ENCODE measurements around the gene CCNG1. TPM values are rescaled to one million over a fixed set of nuclear protein-coding genes. Genes with fewer than 3 reads are reported as not detected.

CCNG1 gene
- total and polyA plus RNA-seq, 8 donors = 55.1 to 222 (median 124) TPM

- H3K36me3 ChIP-seq = no peaks in the 10 kb centered on the region
- H3K4me3 ChIP-seq = no peak overlapping the region
- intact Hi-C loops (cut with DNase I) = no loop called here
- no peaks in the 10 kb centered on the region for H3K27me3 ChIP-seq
- no peak for TF ChIP-seq CTCF (IDR thresholded peaks at IDR 0.05)
- H3K9me3 ChIP-seq = no peaks in the 10 kb centered on the region
- no peak overlapping the region for H3K27ac ChIP-seq
- DNase-seq (no peak), ATAC-seq (no peak), FAIRE-seq (no peak)
- WGBS, 2 donors = 86 to 93% methylated on average over 6 of the region's 6 CpGs
- H3K4me1 ChIP-seq = no peaks in the 10 kb centered on the region
Observed at GRCh38 chr5:163489055-163489744, 51.8 kb downstream of the CCNG1 start.

GRCh38 chr5:163489745-163490075 lies 52.3 kb downstream of the CCNG1 start:
- no peak overlapping the region for H3K4me3 ChIP-seq
- no peaks in the 10 kb centered on the region for H3K36me3 ChIP-seq
- TF ChIP-seq CTCF (IDR thresholded peaks at IDR 0.05) = no peak
- no peak overlapping the region for H3K27ac ChIP-seq
- H3K27me3 ChIP-seq = no peaks in the 10 kb centered on the region
- intact Hi-C loops (cut with DNase I) = no loop called here
- DNase-seq (no peak), ATAC-seq (no peak), FAIRE-seq (no peak)
- 95 to 96% methylated on average over 3 of the region's 3 CpGs for WGBS, 2 donors
- no peaks in the 10 kb centered on the region for H3K9me3 ChIP-seq
- no peaks in the 10 kb centered on the region for H3K4me1 ChIP-seq

Other genes starting within 250 kb of the CCNG1 start
- gene NUDCD2, start 22.5 kb downstream of the CCNG1 start, total RNA-seq = 10 to 100 TPM in 3 of 6 donors, 1 to 10 TPM in 3; 8.7 to 14.8 (median 10.2) TPM
- gene NUDCD2, start 22.5 kb downstream of the CCNG1 start, polyA plus RNA-seq = 1 to 10 TPM; 2.8 to 5.7 TPM
- gene HMMR, start 23.0 kb downstream of the CCNG1 start, total RNA-seq = under 1 TPM in 5 of 6 donors, not detected in 1; 0.14 to 0.84 (median 0.38) TPM
- under 1 TPM; 0.07 to 0.08 TPM for gene HMMR, start 23.0 kb downstream of the CCNG1 start, polyA plus RNA-seq
- 10 to 100 TPM in 5 of 6 donors, 1 to 10 TPM in 1; 9.2 to 34.6 (median 15.9) TPM for gene MAT2B, start 68.0 kb downstream of the CCNG1 start, total RNA-seq
- 10 to 100 TPM in 1 of 2 donors, 1 to 10 TPM in 1; 9.8 to 21.1 TPM for gene MAT2B, start 68.0 kb downstream of the CCNG1 start, polyA plus RNA-seq

Measured in pancreas (tissue), 10 donors.